BJ (cell line): ENCODE measurements around the gene ZNF564. TPM values are rescaled to one million over a fixed set of nuclear protein-coding genes. Genes with fewer than 3 reads are reported as not detected.
"Not testable (repeated sequence)": the region's sequence is repeated elsewhere in the genome, so short reads cannot be mapped to it uniquely, and the experiment has no call there.

Experiments used
- CTCF ChIA-PET: fragments of 350-600 bp; formaldehyde crosslinking; extraction: SDS; loops from one replicate; lab custom pipeline; 2021; ENCODE audit warnings: antibody characterized with exemption, inconsistent platforms; lab: Yijun Ruan, JAX
- POLR2A ChIA-PET: fragments of 300-600 bp; sonication (Branson Sonifier 250); formaldehyde crosslinking; extraction: SDS; loops from one replicate; lab custom pipeline; 2021; ENCODE audit warnings: antibody characterized with exemption; lab: Charles Lee
- DNase-seq: peaks from one replicate; pipeline ENCODE4 v3.0.0-alpha.2; 2011; ENCODE audit warnings: low read depth
- H3K27me3 ChIP-seq: 2 replicates; pipeline ENCODE4 v1.6.0; 2011; ENCODE audit warnings: low read length; ENCODE audit not compliant: control insufficient read depth, insufficient read depth
- H3K36me3 ChIP-seq: 2 replicates; pipeline ENCODE4 v1.5.1; 2011; ENCODE audit warnings: low read length; ENCODE audit not compliant: control insufficient read depth, insufficient read depth
- H3K4me3 ChIP-seq: 2 replicates; pipeline ENCODE4 v1.5.1; 2011; ENCODE audit warnings: low read depth, mild to moderate bottlenecking, control low read depth, low read length
- CTCF ChIP-seq: IDR thresholded peaks from 2 replicates; pipeline ENCODE4 v1.5.1; 2011; ENCODE audit warnings: low read depth, mild to moderate bottlenecking, control low read depth, inconsistent platforms, low read length, moderate library complexity; ENCODE audit not compliant: insufficient read depth
- polyA plus RNA-seq: library from polyadenylated mRNA; depleted of rRNA; stranded (reverse); fragments of >200 nt; gene quantifications from 2 replicates; pipeline ENCODE4 v1.2.3, GENCODE V29; 2011

ZNF564 gene
- polyA plus RNA-seq, 1 experiment, result 1.4 TPM

GRCh38 chr19:12580180-12580694 is 29.0 kb upstream of the ZNF564 start:
- no peaks in the 10 kb centered on the region for H3K27me3 ChIP-seq
- ChIA-PET CTCF (no interaction called here), POLR2A (no interaction called here)
- no peak for DNase-seq
- H3K4me3 ChIP-seq, result no peak overlapping the region
- TF ChIP-seq CTCF, result no peak
- peaks cover 9% of the 10 kb centered on the region for H3K36me3 ChIP-seq

GRCh38 chr19:12578641-12579040 is 27.4 kb upstream of the ZNF564 start:
- CTCF ChIA-PET, result no interaction called here

DNA sequence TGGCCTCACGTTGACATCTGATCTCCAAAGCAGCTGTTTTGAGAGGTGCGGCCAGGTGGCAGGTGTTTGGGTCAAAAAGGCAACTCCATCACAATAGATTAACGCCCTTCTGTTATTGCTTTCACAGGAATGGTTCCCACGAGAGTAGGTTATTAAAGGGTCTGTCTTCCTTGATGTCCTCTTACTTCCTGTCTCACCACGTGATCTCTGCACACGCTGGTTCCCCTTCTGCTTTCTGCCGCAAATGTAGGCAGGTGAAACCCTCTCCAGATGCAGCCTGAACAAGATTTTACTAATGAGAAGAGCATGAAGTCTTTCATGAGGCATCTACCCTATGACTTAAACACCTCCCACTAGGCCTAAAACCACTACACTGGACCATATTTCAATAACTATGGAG is 22.8 kb upstream of the ZNF564 start:
- Histone ChIP-seq H3K27me3 (no peaks in the 10 kb centered on the region), H3K4me3 (no peak overlapping the region), H3K36me3 (no peaks in the 10 kb centered on the region)
- DNase-seq, result no peak
- ChIA-PET POLR2A (no interaction called here), CTCF (interaction anchor here (1.9 to 3.1 kb wide), 2 partner anchors 10 to 32 kb away, joined by 4 to 13 read pairs; no protein-coding TSS in a partner anchor)
- TF ChIP-seq CTCF, result no peak

More at GRCh38 chr19:12578641-12579040, 27.4 kb upstream of the ZNF564 start:
- no peaks in the 10 kb centered on the region for H3K27me3 ChIP-seq
- no peak for DNase-seq
- no peak overlapping the region for H3K4me3 ChIP-seq
- peaks cover 9% of the 10 kb centered on the region for H3K36me3 ChIP-seq
- POLR2A ChIA-PET, result no interaction called here
- no peak for TF ChIP-seq CTCF

GRCh38 chr19:12567951-12568350 is 16.7 kb upstream of the ZNF564 start:
- Histone ChIP-seq H3K27me3 (no peaks in the 10 kb centered on the region), H3K36me3 (no peaks in the 10 kb centered on the region), H3K4me3 (no peak overlapping the region)
- TF ChIP-seq CTCF, result no peak
- ChIA-PET POLR2A (no interaction called here), CTCF (interaction anchor here (0.6 to 1.1 kb wide), 4 partner anchors 25 to 243 kb away, joined by 3 to 5 read pairs (median 3); no protein-coding TSS in a partner anchor)
- no peak for DNase-seq

- DNase-seq, H3K4me3 ChIP-seq, H3K36me3 ChIP-seq, POLR2A ChIA-PET, H3K27me3 ChIP-seq: not testable (repeated sequence)
- CTCF ChIA-PET, result interaction anchor here (0.8 to 0.9 kb wide), 2 partner anchors 105 to 106 kb away, joined by 3 read pairs; no protein-coding TSS in a partner anchor
Observed at GRCh38 chr19:12566380-12566779, 15.1 kb upstream of the ZNF564 start.
